Lower leg skin (tissue), 3 donors: Measurements from ENCODE around the gene PLXDC1.

Experiments used
- POLR2A ChIP-seq, 2 donors: fragments of 450-650 bp; IDR thresholded peaks; one replicate each; pipeline ENCODE4 v1.6.1; 2016 to 2017; ENCODE audit warnings: antibody characterized with exemption in 2 of 2, mild to moderate bottlenecking in 1 of 2, moderate library complexity in 1 of 2
- TF ChIP-seq, protein P1 (sequence below), 3 donors: fragments of 450-650 bp; IDR thresholded peaks; one replicate each; pipeline ENCODE4 v1.5.1; 2016; ENCODE audit warnings: antibody characterized with exemption in 3 of 3, mild to moderate bottlenecking in 3 of 3, moderate library complexity in 2 of 3

DNA sequence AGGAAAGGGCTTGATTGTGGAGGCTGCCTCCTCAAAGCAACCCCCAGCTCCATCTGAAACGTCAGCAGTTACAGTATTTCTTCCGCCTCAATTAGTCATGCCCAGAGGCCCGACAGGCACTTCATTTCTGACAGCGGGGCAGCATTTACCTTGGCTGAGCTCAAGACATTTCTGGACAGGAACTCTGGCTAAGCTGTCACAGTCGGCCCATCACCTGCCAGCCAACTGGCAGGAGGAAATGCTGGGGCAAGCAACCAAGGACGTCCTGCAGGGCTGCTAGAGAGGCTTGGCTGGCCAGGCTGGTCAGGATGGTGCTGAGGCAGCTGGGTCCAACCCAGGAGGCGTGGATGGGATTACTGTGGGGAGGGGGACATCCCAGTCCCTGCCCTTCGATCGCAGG is 27.8 kb downstream of the PLXDC1 start:
- TF ChIP-seq, protein P1, sequence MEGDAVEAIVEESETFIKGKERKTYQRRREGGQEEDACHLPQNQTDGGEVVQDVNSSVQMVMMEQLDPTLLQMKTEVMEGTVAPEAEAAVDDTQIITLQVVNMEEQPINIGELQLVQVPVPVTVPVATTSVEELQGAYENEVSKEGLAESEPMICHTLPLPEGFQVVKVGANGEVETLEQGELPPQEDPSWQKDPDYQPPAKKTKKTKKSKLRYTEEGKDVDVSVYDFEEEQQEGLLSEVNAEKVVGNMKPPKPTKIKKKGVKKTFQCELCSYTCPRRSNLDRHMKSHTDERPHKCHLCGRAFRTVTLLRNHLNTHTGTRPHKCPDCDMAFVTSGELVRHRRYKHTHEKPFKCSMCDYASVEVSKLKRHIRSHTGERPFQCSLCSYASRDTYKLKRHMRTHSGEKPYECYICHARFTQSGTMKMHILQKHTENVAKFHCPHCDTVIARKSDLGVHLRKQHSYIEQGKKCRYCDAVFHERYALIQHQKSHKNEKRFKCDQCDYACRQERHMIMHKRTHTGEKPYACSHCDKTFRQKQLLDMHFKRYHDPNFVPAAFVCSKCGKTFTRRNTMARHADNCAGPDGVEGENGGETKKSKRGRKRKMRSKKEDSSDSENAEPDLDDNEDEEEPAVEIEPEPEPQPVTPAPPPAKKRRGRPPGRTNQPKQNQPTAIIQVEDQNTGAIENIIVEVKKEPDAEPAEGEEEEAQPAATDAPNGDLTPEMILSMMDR (IDR thresholded peaks at IDR 0.05): no peak
- TF ChIP-seq POLR2A (IDR thresholded peaks at IDR 0.05): no peak
